Body of pancreas (tissue), 4 donors: Measurements from ENCODE around the gene LUC7L.

Experiments used
- POLR2A ChIP-seq, 3 donors: fragments of 450-650 bp; IDR thresholded peaks; one replicate each; pipeline ENCODE4 v1.6.1; 2016; ENCODE audit warnings: antibody characterized with exemption in 3 of 3, mild to moderate bottlenecking in 2 of 3
- TF ChIP-seq, protein P1 (sequence below), 7 experiments: fragments of 450-650 bp in 4 of 7; fragments of 200-600 bp in 3 of 7; sonication (generic) in 3 of 7; IDR thresholded peaks; one replicate each; pipeline ENCODE4 v1.5.1; 2016 to 2019; ENCODE audit warnings: antibody characterized with exemption in 7 of 7

DNA sequence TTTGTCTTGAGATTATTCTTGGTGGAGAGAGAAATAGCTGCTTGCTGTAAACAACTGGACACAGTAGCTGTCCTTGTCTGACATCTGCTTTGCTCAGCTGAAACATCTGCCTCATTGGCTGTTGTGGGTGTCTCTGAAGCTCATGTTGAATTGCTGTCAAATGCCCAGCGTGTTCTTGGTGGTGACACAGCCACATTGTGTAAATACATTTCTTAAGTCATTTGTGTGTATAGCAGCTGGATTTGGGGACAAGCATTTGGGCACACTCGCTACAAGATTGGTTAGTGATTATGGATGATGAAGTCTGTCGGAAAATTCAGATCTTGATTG, 10.7 kb upstream of the LUC7L start:
- TF ChIP-seq, protein P1, sequence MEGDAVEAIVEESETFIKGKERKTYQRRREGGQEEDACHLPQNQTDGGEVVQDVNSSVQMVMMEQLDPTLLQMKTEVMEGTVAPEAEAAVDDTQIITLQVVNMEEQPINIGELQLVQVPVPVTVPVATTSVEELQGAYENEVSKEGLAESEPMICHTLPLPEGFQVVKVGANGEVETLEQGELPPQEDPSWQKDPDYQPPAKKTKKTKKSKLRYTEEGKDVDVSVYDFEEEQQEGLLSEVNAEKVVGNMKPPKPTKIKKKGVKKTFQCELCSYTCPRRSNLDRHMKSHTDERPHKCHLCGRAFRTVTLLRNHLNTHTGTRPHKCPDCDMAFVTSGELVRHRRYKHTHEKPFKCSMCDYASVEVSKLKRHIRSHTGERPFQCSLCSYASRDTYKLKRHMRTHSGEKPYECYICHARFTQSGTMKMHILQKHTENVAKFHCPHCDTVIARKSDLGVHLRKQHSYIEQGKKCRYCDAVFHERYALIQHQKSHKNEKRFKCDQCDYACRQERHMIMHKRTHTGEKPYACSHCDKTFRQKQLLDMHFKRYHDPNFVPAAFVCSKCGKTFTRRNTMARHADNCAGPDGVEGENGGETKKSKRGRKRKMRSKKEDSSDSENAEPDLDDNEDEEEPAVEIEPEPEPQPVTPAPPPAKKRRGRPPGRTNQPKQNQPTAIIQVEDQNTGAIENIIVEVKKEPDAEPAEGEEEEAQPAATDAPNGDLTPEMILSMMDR (IDR thresholded peaks at IDR 0.05), result no peak
- no peak for TF ChIP-seq POLR2A (IDR thresholded peaks at IDR 0.05)
